OCI-LY7 (cell line): ENCODE measurements around the gene IGF2. TPM values are rescaled to one million over a fixed set of nuclear protein-coding genes. Genes with fewer than 3 reads are reported as not detected.
A peak's percentile ranks its signal among the peaks of the same experiment; 100 is the strongest.

Source experiments
- BruUV-seq: library from RNA; stranded (reverse); fragments of 400-500 nt; replicated peaks from 2 replicates; lab custom pipeline; 2021; lab: Mats Ljungman, UMichigan
- CTCF ChIA-PET: fragments of 300-600 bp; sonication (Branson Sonifier 250); formaldehyde crosslinking; loops from one replicate; lab custom pipeline; 2022; ENCODE audit warnings: antibody characterized with exemption; ENCODE audit not compliant: unreplicated experiment; lab: Charles Lee
- POLR2A ChIA-PET: fragments of 300-600 bp; sonication (Branson Sonifier 250); formaldehyde crosslinking; loops from one replicate; lab custom pipeline; 2022; ENCODE audit warnings: antibody characterized with exemption; lab: Charles Lee
- DNase-seq: peaks from one replicate; pipeline ENCODE4 v3.0.0-alpha.2; 2015; ENCODE audit warnings: low spot score
- H2AFZ ChIP-seq: fragments of 200-600 bp; sonication (generic), shearing (Covaris generic); 2 replicates; pipeline ENCODE4 v1.6.1; 2014; ENCODE audit warnings: mild to moderate bottlenecking, antibody characterized with exemption, low read length, moderate library complexity
- H3K27ac ChIP-seq: fragments of 200-600 bp; sonication (generic); 2 replicates; pipeline ENCODE4 v1.5.1; 2014; ENCODE audit warnings: mixed run types, low read depth, mild to moderate bottlenecking, moderate library complexity, low read length, inconsistent platforms; ENCODE audit not compliant: poor library complexity, severe bottlenecking
- H3K36me3 ChIP-seq: fragments of 200-600 bp; sonication (generic); 2 replicates; pipeline ENCODE4 v1.6.1; 2014; ENCODE audit warnings: mild to moderate bottlenecking, antibody characterized with exemption, low read length, moderate library complexity, mixed read lengths; ENCODE audit not compliant: insufficient read depth
- H3K4me1 ChIP-seq: fragments of 200-600 bp; sonication (generic); 2 replicates; pipeline ENCODE4 v1.5.1; 2014; ENCODE audit warnings: mild to moderate bottlenecking, low read length; ENCODE audit not compliant: insufficient read depth, poor library complexity, severe bottlenecking
- H3K4me2 ChIP-seq: fragments of 200-600 bp; sonication (generic); 2 replicates; pipeline ENCODE4 v1.6.1; 2014; ENCODE audit warnings: mild to moderate bottlenecking, low read length
- H3K4me3 ChIP-seq: fragments of 200-600 bp; sonication (generic); 2 replicates; pipeline ENCODE4 v1.5.1; 2014; ENCODE audit warnings: mild to moderate bottlenecking, low read depth, low read length; ENCODE audit not compliant: poor library complexity, severe bottlenecking
- H3K79me2 ChIP-seq: fragments of 200-600 bp; sonication (generic); 2 replicates; pipeline ENCODE4 v1.6.1; 2016; ENCODE audit warnings: low read depth, mild to moderate bottlenecking, low read length, moderate library complexity, mixed read lengths; ENCODE audit not compliant: insufficient read depth
- H3K9me2 ChIP-seq: fragments of 200-600 bp; sonication (generic); 2 replicates; pipeline ENCODE4 v1.6.1; 2016; ENCODE audit warnings: mild to moderate bottlenecking, low read length, mixed read lengths; ENCODE audit not compliant: insufficient read depth
- H3K9me3 ChIP-seq: fragments of 200-600 bp; sonication (generic); 2 replicates; pipeline ENCODE4 v1.6.1; 2014; ENCODE audit warnings: mild to moderate bottlenecking, mixed run types, low read length, mixed read lengths
- H4K20me1 ChIP-seq: fragments of 200-600 bp; sonication (generic); 2 replicates; pipeline ENCODE4 v1.6.1; 2014; ENCODE audit warnings: mild to moderate bottlenecking, antibody characterized with exemption, low read length, moderate library complexity, mixed read lengths; ENCODE audit not compliant: insufficient read depth
- EZH2phosphoT487 ChIP-seq: fragments of 200-600 bp; sonication (generic); IDR thresholded peaks from 2 replicates; pipeline ENCODE4 v1.6.1; 2018; ENCODE audit warnings: low read depth, borderline replicate concordance, mild to moderate bottlenecking, mixed run types, antibody characterized with exemption, low read length, moderate library complexity, mixed read lengths
- intact Hi-C: fragments of 100-400 bp; cut with micrococcal nuclease; formaldehyde crosslinking; loops from one replicate; pipeline ENCODE4 v1.10.0; 2022; ENCODE audit not compliant: unreplicated experiment
- total RNA-seq, 2 experiments: library from RNA; depleted of rRNA in 1 of 2; stranded (reverse); fragments of >200 nt in 1 of 2; shearing (Covaris generic) in 1 of 2; gene quantifications; 2 replicates each; pipeline ENCODE4 v1.2.3, GENCODE V29; 2014 to 2022
- TF ChIP-seq, protein P1 (sequence below): fragments of 200-600 bp; sonication (generic); conservative IDR thresholded peaks from 2 replicates; pipeline ENCODE4 v1.5.1; 2014; ENCODE audit warnings: mild to moderate bottlenecking, antibody characterized with exemption, low read length, moderate library complexity, mixed read lengths

IGF2 gene
- total RNA-seq, 2 experiments from 2014 or later: not detected

DNA sequence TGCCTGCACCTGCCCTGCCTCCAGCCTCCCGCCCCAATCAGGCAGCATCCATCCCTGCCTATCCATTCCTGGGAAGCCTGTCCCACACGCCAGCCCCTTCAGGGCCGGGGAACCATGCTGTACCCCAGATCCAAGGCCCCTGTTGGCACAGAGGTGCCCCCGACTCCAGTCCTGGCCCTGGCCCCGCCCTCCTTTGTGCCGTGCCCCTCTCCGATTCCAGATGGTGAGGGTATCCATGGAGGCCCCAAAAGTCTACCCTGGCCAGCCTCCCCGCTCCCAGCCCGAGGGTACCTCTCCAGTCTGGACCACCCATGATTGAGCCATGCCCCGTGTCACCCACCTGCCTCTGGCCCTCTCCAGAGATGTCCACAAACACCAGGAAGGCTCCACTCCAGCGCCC is 35.2 kb upstream of the IGF2 start:
- Histone ChIP-seq H3K9me2 (no peaks in the 10 kb centered on the region), H3K36me3 (no peaks in the 10 kb centered on the region), H3K27ac (no peak overlapping the region), H3K9me3 (no peaks in the 10 kb centered on the region), H3K4me2 (no peak overlapping the region), H4K20me1 (no peaks in the 10 kb centered on the region), H3K79me2 (no peaks in the 10 kb centered on the region), H2AFZ (no peak overlapping the region), H3K4me3 (no peak overlapping the region), H3K4me1 (no peaks in the 10 kb centered on the region)
- ChIA-PET POLR2A (no interaction called here), CTCF (no interaction called here)
- intact Hi-C loops: loop anchor here (5.0 kb wide), 1 partner anchor 467 kb away; no protein-coding TSS in a partner anchor
- DNase-seq: no peak
- no TSS peak for BruUV-seq
- TF ChIP-seq EZH2phosphoT487: no peak
- TF ChIP-seq, protein P1, sequence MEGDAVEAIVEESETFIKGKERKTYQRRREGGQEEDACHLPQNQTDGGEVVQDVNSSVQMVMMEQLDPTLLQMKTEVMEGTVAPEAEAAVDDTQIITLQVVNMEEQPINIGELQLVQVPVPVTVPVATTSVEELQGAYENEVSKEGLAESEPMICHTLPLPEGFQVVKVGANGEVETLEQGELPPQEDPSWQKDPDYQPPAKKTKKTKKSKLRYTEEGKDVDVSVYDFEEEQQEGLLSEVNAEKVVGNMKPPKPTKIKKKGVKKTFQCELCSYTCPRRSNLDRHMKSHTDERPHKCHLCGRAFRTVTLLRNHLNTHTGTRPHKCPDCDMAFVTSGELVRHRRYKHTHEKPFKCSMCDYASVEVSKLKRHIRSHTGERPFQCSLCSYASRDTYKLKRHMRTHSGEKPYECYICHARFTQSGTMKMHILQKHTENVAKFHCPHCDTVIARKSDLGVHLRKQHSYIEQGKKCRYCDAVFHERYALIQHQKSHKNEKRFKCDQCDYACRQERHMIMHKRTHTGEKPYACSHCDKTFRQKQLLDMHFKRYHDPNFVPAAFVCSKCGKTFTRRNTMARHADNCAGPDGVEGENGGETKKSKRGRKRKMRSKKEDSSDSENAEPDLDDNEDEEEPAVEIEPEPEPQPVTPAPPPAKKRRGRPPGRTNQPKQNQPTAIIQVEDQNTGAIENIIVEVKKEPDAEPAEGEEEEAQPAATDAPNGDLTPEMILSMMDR: no peak

DNA sequence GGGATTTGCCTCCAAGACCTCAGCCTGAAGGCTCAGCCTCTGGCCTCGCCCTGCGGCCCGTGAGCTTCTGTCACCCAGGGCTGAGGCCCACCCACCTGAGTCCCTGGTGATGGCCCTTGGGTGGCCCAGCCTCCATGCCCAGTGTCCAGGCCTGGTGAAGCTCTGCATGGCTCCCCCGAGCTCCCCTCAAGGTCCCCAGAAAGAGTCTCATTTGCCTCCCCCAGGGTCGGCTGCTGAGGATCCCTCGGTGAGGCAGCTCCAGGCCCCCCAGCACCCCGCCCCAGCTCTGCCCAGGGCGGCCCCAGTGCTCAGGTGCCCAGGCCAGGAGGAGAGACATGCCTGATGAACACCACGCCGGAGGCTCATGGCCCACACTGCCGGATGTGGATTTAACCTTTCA is 34.6 kb upstream of the IGF2 start:
- no peaks in the 10 kb centered on the region for H3K9me2 ChIP-seq
- no peak overlapping the region for H2AFZ ChIP-seq
- no peaks in the 10 kb centered on the region for H3K79me2 ChIP-seq
- H3K27ac ChIP-seq: no peak overlapping the region
- H3K9me3 ChIP-seq: no peaks in the 10 kb centered on the region
- CTCF ChIA-PET: no interaction called here
- BruUV-seq: no TSS peak
- intact Hi-C loops: loop anchor here (5.0 kb wide), 1 partner anchor 466 kb away; no protein-coding TSS in a partner anchor
- no peaks in the 10 kb centered on the region for H4K20me1 ChIP-seq
- no peaks in the 10 kb centered on the region for H3K4me1 ChIP-seq
- no peak for DNase-seq
- TF ChIP-seq, protein P1: no peak
- no peak for TF ChIP-seq EZH2phosphoT487
- no peak overlapping the region for H3K4me2 ChIP-seq
- no peak overlapping the region for H3K4me3 ChIP-seq
- POLR2A ChIA-PET: no interaction called here
- no peaks in the 10 kb centered on the region for H3K36me3 ChIP-seq

DNA sequence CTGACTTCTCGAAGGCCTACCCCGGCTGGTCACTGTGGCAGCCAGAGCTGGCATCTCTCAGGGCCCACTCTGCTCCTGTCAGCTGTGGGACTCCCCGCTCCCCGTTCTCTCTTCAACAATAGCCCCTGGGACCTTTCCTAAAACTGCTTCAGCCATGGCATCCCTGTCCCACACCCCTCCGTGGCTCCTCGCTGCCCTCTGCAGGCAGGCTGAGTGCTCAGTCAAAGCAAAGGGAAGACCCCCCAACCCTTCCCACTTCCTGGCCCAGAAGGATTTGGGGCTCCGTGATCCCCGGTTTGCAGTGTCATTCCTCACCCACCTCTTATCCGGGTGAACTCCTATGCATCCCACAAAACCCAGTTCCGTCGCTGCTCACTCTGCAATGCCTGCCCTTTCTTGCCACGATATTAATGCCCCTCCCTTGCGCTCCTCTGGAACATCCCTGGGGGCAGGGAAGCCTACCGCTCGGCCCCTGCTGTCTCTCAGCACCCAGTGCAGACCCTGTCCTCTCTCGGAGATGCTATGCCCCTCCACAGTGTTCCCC is 34.0 kb upstream of the IGF2 start:
- DNase-seq: peak; percentile 10
- Histone ChIP-seq H3K9me3 (no peaks in the 10 kb centered on the region), H3K27ac (no peak overlapping the region), H2AFZ (no peak overlapping the region), H3K4me1 (no peaks in the 10 kb centered on the region), H3K4me3 (no peak overlapping the region), H4K20me1 (no peaks in the 10 kb centered on the region), H3K79me2 (no peaks in the 10 kb centered on the region), H3K36me3 (no peaks in the 10 kb centered on the region), H3K4me2 (no peak overlapping the region), H3K9me2 (no peaks in the 10 kb centered on the region)
- BruUV-seq: no TSS peak
- ChIA-PET CTCF (no interaction called here), POLR2A (no interaction called here)
- intact Hi-C loops: loop anchor here (5.0 kb wide), 1 partner anchor 466 kb away; no protein-coding TSS in a partner anchor
- TF ChIP-seq, protein P1: peak; percentile 70
- no peak for TF ChIP-seq EZH2phosphoT487
